Stimulated activated CD8-positive, alpha-beta memory T cell treated with anti-CD3 and anti-CD28 coated beads, Interleukin-7, amount 100 ng/mL, for 1 hour (primary cell): ENCODE data around the gene XKR8.
"Not testable (repeated sequence)": the region's sequence is repeated elsewhere in the genome, so short reads cannot be mapped to it uniquely, and the experiment has no call there.

Experiments used
- DNase-seq, 2 donors: peaks; one replicate each; pipeline ENCODE4 v3.0.0-alpha.2; 2020; ENCODE audit warnings: low read depth in 2 of 2

XKR8 gene

GRCh38 chr1:27990920-27991537, 31.3 kb downstream of the XKR8 start:
- DNase-seq, result no peak

GRCh38 chr1:27992276-27992675, 32.5 kb downstream of the XKR8 start:
- peak; percentile 17 to 18 for DNase-seq

- no peak for DNase-seq
Measured at GRCh38 chr1:27993241-27993640, 33.5 kb downstream of the XKR8 start.

GRCh38 chr1:27994060-27994459, 34.3 kb downstream of the XKR8 start:
- no peak for DNase-seq

- not testable (repeated sequence) for DNase-seq
Measured at GRCh38 chr1:27994526-27994925, 34.8 kb downstream of the XKR8 start.

- DNase-seq, result no peak
Measured at GRCh38 chr1:27999055-27999454, 39.3 kb downstream of the XKR8 start.

- no peak for DNase-seq
Measured at GRCh38 chr1:28002600-28002999, 42.8 kb downstream of the XKR8 start.

GRCh38 chr1:28003117-28003516, 43.3 kb downstream of the XKR8 start:
- not testable (repeated sequence) for DNase-seq

- DNase-seq, result no peak
Measured at GRCh38 chr1:28010969-28011368, 51.2 kb downstream of the XKR8 start.
